Measurements from ENCODE around the gene TMED10. TPM values are rescaled to one million over a fixed set of nuclear protein-coding genes. Genes with fewer than 3 reads are reported as not detected.

The TMED10 gene
- total RNA-seq, 1 experiment from 2014 or later = 253 TPM

- peak within 1 kb of the TSS; percentile 99 for H2AFZ ChIP-seq (ENCODE audit: low read length)
- intact Hi-C loops (cut with micrococcal nuclease) = no loop called here
- DNase-seq (peak; percentile 80), ATAC-seq (peak; percentile 79)
- H3K4me2 ChIP-seq (ENCODE audit: low read length) = peak within 1 kb of the TSS; percentile 89
- H3K9me2 ChIP-seq (replicated peaks; ENCODE audit: low read length) = no peaks in the 10 kb centered on the region
- TF ChIP-seq EZH2phosphoT487 (IDR thresholded peaks at IDR 0.05; ENCODE audit: borderline replicate concordance, low read length) (no peak), CTCF (conservative IDR thresholded peaks at IDR 0.05; ENCODE audit: low read depth, low read length) (no peak), EZH2 (IDR thresholded peaks at IDR 0.05; ENCODE audit: low read length, unreplicated experiment) (no peak)
- H3K27ac ChIP-seq (ENCODE audit: low read length) = peak within 1 kb of the TSS; percentile 51
- H3K9me3 ChIP-seq (ENCODE audit: low read length) = no peaks in the 10 kb centered on the region
- H3K36me3 ChIP-seq (ENCODE audit: low read depth, low read length) = peaks cover 3% of the 10 kb centered on the region; the same call in 1 of the 2 replicates
- no peaks in the 10 kb centered on the region for H3K27me3 ChIP-seq (ENCODE audit: low read length)
- BruUV-seq (replicated peaks) = TSS peak; percentile 80
- POLR2A ChIA-PET (ENCODE audit: unreplicated experiment) = interaction anchor here (0.6 kb wide), 2 partner anchors 178 to 241 kb away, joined by 4 read pairs; no protein-coding TSS in a partner anchor
- CTCF ChIA-PET = interaction anchor here (0.6 to 1.0 kb wide), 3 partner anchors 26 to 360 kb away, joined by 3 to 8 read pairs (median 4); no protein-coding TSS in a partner anchor
- peaks cover 33% of the 10 kb centered on the region for H3K4me1 ChIP-seq (ENCODE audit: insufficient read depth, low read length)
- peaks cover 22% of the 10 kb centered on the region for H3K79me2 ChIP-seq (ENCODE audit: low read length)
- H3K9ac ChIP-seq (ENCODE audit: low read length) = peak within 1 kb of the TSS; percentile 93
- H3F3A ChIP-seq (ENCODE audit: low read length, unreplicated experiment) = no peaks in the 10 kb centered on the region
- H3K4me3 ChIP-seq (ENCODE audit: low read length) = peak within 1 kb of the TSS; percentile 82
- H4K20me1 ChIP-seq (ENCODE audit: low read length) = no peaks in the 10 kb centered on the region
These were observed 49.5 kb downstream of the TMED10 start, which contains the start of gene NEK9 for GRCh38 chr14:75126679-75127473. Gene NEK9, minus strand, starts transcription at chr14:75127048. Its CDS starts 127 bp downstream, at chr14:75126921.

GRCh38 chr14:75126121-75126544, 50.3 kb downstream of the TMED10 start:
- ChIA-PET CTCF (interaction anchor here (0.6 to 1.0 kb wide), 3 partner anchors 37 to 361 kb away, joined by 4 to 8 read pairs (median 6); no protein-coding TSS in a partner anchor), POLR2A (ENCODE audit: unreplicated experiment) (interaction anchor here (0.6 kb wide), 1 partner anchor 179 kb away, joined by 4 read pairs; no protein-coding TSS in a partner anchor)
- H3F3A ChIP-seq (ENCODE audit: low read length, unreplicated experiment) = no peaks in the 10 kb centered on the region
- H3K9ac ChIP-seq (ENCODE audit: low read length) = peak overlapping the region; percentile 93
- peaks cover 37% of the 10 kb centered on the region for H3K4me1 ChIP-seq (ENCODE audit: insufficient read depth, low read length)
- no peaks in the 10 kb centered on the region for H4K20me1 ChIP-seq (ENCODE audit: low read length)
- no peak for TF ChIP-seq EZH2phosphoT487 (IDR thresholded peaks at IDR 0.05; ENCODE audit: borderline replicate concordance, low read length)
- TF ChIP-seq CTCF (conservative IDR thresholded peaks at IDR 0.05; ENCODE audit: low read depth, low read length) = no peak
- H3K36me3 ChIP-seq (ENCODE audit: low read depth, low read length) = no peaks in the 10 kb centered on the region; the same call in 1 of the 2 replicates
- ATAC-seq (no peak), DNase-seq (no peak)
- no peaks in the 10 kb centered on the region for H3K9me3 ChIP-seq (ENCODE audit: low read length)
- peak overlapping the region; percentile 89 for H3K4me2 ChIP-seq (ENCODE audit: low read length)
- intact Hi-C loops (cut with micrococcal nuclease) = no loop called here
- H3K79me2 ChIP-seq (ENCODE audit: low read length) = peaks cover 22% of the 10 kb centered on the region
- no peaks in the 10 kb centered on the region for H3K27me3 ChIP-seq (ENCODE audit: low read length)
- peak overlapping the region; percentile 51 for H3K27ac ChIP-seq (ENCODE audit: low read length)
- peak overlapping the region; percentile 99 for H2AFZ ChIP-seq (ENCODE audit: low read length)
- peak overlapping the region; percentile 82 for H3K4me3 ChIP-seq (ENCODE audit: low read length)
- H3K9me2 ChIP-seq (replicated peaks; ENCODE audit: low read length) = no peaks in the 10 kb centered on the region
- no TSS peak for BruUV-seq (replicated peaks)
